ENCODE measurements around the gene POLN.
"Not testable (repeated sequence)": the region's sequence is repeated elsewhere in the genome, so short reads cannot be mapped to it uniquely, and the experiment has no call there.

POLN gene

DNA sequence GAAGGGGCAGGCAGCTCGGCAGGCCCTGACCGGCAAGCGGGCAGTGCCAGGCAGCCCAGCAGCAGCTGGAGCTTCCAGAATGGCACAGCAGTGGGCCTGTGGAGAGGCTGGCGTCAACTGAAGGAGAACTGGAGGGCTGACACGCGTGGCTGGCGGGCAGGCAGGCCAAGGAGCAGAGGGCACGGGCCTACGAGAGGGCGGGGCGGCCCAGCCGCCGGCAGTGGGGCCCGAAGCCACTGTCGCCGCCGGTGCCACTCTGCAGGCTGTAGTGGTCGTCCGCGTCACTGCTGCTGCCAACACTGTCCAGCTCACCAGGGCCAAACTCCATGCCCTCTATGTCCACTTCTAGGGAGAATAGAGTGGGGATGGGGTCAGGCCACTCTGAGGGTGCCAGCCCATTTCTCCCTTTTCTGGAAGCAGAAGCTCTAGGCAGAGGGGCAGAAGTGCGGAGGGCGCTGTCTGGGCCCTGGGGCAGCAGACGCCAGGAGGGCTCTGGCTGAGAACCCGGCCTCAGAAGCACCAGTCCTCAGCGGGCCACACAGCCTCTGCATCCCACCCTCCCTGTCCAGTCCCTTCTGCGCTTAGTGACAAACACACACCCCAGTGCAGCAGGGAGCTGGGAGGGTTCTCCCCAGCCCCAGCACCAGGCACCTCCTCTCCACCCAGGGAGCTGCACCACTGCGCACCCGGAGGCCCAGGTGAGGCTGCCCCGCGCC, 8.6 kb upstream of the POLN start:
- no peak for DNase-seq

DNA sequence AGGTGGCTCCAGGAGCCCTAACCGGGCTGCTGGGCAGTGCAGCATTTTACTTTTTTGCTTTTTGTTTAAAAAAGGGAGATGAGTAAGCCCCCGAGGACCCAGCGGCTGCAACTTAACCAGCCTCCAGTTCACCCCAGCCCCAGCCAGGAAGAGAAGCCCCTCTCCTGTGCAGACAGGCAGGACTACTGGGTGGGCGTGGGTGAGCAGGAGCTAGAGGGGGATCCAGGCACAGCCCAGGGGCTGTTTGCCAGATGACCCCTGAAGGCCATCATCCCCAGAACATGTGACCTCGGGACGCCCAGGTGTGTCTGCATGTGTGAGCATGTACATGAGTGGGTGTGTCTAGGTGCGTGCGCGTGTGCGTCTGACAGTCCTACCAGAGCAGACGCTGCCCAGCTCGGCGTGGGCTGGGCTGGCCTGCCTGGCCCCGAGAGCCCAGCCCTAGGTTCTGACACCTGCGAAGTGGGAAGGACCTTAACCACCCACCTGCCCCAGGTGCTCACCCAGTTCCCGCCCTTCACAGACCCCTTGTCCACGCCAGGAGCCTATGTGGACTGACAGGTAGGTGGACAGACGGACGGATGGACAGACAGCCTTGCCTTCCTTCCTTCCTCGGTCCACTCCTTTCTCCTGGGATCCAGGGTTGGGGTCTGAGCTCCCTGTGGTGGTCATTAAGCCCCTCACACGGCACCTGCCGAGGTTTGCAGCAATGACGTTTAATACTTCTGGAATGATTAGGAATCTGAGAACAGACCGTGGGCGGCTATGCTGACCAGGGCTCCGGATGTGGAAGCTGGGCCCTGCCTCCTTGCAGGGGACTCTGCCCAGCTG, 7.8 kb upstream of the POLN start:
- DNase-seq = no peak

DNA sequence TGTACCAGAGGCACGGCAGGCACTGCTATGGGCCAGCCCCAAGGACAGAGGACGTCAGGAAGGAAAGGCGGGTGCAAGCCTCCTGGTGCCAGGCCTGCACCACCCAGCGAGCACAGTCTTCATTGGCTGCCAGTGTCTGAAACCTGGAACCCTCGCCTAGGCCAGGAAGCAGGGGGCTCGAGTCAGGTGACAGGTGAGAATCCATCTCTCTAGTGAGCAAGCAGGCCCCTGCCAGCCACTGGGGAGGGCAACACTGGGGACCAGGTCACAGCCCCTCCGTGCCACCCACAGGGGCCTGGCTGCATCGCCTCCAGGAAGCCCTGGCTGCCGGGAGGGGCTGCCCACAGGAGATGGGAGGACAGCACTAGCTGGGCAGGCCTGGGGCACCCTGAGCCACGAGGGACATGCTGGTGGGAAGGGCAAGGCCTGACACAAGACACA, 6.9 kb upstream of the POLN start:
- DNase-seq = no peak

DNA sequence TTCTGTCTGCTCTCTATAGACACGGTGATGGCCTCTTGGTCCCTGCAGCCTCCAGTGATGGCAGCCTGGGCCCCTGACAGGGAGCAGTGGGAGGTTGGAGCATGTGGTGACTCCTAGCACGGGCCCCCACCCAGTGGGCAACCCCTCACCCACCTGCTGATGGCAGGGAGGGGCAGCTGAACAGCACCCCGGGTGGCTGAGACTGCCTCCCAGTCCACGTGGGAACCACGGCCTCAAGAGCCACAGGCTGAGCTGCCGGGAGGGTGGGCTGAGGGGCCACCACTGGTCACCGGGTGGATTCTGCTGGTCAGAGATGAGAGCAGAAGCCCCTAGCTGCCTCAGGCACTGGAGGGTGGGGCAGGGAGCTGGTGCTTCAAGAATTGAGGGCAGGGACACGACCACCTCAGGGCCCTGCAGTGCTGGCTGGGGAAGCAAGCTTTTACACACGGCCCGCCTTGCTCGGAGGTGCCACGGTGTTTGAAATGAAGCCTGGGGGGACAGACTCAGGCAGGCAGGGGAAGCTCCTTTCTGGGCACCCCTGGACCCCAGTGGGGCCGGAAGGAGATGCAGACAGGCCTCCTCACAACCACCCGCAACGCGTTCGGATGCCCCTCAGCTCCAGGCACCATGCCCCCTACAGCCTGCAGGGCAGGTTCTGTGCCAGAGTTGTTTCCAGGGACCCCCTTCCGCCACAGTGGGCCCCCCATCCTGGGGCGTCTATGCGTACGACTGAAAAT, 6.3 kb upstream of the POLN start:
- no peak for DNase-seq

DNA sequence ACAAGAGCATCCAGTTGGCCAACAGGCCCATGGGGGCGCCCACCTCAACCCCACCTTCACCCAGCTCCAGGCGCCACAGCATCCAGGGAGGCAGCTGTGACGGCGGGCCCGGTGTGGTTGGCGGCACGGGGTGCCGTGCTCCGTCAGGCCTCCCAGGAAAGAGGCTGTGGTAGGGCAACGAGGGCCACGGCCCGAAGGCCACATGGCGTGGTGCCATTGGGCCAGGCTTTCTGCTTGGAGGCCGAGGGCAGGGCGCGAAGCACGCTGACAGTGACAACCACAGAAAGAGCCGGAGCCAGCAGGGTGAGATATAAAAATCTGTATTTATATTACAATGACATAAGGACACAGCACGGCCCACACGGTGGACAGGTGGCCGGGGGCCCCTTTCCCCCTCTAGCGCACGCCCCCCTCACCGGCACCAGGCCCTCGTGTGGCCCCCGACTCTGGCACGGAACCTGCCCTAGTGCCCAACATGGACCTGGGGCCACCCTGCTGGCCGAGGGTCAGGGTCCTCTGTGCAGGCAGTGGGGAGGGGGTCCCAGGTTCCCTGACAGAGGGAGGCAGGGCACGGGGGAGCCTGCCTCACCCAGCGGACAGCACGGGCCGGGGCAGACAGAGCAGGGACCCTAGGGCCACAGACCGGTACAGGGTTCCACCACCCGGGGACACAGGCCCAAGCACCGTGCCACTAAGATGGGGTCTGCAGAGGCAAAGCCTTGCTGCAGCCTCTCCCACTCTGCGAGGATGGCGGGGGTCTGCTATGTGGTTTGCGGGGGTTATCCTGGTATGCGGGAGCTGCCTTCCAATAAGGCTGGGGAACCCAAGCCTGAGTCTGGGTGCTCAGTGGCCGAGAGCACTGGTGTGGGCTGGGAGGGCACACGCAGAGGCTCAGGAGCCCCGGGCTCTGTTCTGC, 5.5 kb upstream of the POLN start:
- no peak for DNase-seq

DNA sequence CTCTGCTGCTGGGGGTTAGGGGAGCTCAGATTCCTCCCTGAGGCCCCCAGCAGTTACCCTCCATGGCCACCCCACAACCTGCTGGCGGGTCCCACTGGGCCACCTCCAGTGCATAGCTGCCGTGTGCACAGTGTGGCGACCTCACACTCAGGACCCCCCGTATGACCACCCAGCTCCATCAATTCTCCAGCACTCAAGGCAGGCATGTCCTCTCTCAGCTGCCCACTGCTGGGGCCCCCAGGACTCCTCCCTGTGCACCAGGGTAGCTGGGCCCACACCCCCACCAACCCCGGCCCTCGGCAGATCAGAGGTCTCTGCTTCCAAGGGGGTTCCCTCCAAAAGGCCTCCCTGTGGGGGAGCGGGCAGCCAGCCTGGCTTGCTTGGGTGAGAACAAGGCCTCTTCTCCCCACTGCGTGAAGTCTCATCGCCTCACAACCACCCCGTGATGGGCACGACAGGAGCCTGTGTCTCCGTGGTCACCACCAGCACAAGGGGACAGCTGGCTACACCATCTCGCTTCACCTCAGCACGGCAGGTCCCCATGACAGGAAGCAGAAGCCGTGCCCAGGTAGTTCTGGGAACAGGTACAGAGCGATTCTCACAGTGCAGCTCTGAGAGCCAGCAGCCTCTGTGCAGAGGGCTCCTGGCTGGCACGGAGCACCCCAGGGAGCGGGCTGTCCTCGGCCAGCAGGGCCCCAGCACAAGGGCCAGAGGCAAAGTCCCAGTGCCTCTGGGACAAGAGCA, 4.6 kb upstream of the POLN start:
- DNase-seq = no peak

DNA sequence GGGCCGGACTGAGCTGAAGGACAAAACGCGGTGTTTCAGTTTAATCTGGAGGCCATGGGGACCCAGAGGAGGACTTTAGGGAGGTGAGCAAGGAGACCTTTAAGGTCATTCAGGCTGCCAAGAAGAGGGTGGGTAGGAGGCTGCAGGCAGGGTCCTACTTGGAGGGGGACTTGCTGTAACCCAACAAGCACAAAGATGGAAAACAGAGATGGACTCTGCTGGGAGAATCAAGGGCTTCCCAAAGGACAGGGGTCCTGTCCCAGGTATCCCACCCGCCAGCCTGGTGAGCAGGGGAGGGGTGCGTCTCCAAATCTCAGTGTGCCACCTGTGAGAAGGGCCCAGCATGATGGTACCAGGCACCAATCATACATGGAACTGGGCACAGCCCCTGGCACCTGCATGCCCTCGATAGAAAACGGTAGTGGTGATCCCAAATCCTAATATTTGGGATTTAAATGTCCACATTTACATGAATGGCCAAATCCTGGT, 3.9 kb upstream of the POLN start:
- no peak for DNase-seq

DNA sequence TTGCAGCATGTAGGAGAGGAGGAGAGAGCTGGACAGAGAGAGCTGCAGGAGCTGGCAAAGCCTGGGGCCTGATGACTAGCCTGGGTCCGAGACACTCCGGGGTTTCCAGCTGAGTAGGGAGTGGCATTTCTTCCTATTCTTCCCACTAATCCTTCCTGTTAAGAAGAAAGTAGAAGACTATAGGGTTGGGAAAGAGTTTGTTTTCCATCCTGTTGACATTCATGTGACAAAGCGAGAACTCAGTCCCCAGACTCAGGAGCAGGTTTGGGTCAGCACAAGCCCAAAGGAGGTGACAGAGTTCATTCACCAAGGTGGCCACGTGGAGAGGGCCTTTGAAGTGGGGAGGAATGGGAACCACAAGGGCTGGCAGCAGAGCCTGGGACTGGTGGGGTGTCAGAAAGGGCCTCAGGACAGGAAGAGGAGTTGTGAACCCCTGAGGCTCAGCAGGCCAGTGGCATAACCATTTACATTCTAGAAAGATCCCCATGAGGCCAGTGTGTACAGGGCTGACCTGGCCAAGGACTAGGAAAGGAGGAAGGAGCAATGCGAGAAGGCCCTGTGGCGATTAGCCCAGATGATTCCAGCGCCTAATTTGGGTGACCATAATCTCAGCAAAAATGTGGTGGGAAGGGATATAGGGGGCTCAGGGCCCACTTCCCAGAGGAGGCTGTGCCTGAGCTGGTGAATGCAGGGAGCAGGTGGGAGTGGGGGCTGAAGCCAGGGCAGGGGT, 3.3 kb upstream of the POLN start:
- DNase-seq = no peak

DNA sequence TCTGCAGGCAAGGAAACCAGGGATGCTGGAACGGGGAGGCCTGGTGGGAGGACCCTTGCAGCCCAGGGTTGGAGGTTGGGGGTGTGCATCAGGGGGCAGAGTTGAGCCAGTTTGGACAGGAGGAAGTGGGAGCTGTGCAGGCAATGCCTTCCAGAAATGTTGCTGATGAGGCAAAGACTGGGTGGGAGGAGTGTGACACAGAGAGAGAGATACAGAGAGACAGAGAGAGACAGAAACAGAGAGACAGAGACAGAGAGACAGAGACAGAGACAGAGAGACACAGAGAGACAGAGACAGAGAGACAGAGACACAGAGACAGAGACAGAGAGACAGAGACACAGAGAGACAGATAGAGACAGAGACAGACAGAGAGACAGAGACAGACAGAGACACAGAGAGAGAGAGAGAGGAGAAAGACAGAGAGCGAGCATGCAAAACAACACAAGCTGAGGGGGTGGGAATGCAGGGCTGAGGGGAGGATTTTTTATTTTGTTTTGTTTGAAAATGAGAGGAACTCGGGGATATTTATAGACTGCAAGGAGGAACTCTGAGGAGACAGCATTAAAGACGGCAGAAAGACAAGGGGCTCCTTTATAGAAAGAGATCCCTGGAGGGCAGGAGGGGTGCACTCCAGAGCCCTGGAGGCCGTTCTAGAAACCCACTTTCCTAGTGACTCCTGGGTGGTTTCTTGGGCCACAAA, 1.9 kb upstream of the POLN start:
- DNase-seq = no peak

DNA sequence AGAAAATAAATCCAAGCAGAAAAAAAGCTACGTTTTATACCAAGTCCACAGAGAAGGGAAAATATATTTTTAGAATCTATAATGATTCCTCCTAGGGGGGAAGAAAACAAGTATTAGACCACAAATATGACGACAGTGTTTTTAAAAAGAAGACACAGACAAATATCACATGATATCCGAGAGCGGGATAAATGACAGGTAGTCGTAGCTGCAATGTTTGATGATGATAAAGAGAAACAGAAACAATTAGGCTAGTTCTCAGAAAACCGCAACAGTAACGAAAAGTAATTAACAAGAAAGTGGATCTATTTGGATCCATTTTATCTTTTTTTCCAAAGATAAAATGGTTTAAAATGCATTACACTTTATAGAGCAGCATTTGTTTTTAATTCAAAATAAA, 918 bp downstream of the POLN start:
- DNase-seq = no peak

DNA sequence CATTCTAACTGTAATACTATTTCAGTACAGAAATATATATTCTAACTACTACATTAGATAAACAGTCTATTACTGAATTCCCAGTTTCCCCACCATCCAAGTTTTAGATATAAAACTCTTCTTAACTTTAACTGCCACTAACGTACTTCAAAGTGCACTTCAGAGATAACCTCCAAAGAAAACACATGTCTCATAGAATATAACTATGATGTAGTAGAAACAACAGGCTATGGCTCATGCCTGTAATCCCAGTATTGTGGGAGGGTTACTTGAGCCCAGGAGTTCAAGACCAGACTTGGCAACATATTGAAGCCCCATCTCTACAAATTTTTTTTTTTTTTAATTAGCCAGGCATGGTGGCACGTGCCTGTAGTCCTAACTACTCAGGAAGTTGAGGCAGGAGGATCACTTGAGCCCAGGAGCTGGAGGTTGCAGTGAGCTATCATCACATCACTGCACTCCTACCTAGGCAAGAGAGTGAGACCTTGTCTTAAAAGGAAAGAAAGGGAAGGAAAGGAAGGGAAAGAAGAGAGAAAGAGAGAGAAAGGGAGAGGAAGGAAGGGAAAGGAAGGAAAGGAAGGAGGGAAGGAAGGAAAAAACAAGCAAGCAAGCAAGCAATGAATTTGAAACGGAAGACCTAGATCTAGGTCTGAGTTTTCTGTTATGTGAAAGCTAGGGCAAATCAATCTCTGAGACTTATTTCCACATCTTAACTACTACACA, 4.8 kb downstream of the POLN start:
- no peak for DNase-seq

DNA sequence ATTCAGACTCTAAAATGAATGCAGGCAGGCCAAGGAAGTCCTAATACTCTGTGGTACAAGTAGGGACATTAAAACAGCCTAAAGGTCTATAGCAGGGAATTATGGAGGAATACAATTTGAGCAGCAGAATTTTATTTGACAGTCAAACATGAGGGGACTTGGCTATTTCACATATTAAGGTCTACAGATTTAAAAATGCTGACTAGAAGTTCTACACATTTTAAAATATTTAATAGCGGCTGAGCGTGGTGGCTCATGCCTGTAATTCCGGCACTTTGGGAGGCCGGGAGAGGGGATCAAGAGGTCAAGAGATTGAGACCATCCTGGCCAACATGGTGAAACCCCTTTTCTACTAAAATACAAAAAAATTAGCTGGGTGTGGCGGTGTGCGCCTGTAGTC, 10.8 kb downstream of the POLN start:
- DNase-seq = no peak

DNA sequence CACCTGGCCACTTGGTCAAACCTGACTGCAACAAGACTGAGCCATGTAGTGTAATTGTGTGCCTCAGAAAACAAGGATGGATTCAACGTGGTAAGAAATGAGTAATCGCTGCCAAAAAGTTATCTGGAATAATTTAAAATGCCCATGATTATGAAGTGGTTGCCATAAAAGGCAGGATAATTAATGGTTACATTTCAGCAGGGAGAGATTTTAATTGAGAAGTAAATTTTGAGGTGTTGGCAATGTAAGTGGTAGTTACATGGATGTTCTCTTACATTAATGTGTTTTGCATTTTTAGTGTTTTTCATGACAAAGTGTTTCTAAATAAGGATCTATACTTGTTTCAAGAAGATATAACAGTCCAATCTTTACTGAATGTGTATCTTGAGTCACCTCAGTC, 15.7 kb downstream of the POLN start:
- DNase-seq = no peak

DNA sequence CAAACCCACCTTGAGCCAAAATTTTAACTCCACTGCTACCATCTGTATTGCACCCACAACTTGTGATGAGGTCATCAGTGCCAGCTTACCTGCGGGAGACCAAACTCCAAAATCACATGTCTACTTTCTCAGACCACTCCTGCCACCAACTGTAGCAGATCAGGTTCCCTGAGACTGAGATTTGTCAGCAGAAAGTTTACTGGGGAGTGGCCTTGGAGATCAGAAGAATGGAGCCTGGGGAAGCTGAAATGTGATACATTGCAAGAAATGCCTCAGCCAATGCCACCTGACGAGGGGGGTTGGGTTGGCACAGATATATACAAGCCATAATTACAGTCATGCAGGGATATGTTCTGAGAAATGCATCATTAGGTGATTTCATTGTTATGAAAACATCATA, 19.1 kb downstream of the POLN start:
- DNase-seq = no peak

DNA sequence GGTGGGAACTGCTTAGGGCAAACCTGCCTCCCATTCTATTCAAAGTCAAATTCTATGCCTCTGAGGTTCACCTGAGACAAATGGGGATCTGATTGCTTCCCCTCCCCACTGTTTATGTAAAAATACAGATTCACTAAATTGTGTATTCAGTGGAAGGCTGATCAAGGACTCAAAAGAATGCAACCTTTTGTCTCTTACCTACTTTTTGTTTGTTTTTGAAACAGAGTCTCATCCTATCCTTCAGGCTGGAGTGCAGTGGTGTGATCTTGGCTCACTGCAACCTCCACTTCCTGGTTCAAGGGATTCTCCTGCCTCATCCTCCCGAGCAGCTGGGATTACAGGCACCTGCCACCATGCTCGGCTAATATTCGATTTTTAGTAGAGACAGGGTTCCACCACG, 20.5 kb downstream of the POLN start:
- DNase-seq = not testable (repeated sequence)

DNA sequence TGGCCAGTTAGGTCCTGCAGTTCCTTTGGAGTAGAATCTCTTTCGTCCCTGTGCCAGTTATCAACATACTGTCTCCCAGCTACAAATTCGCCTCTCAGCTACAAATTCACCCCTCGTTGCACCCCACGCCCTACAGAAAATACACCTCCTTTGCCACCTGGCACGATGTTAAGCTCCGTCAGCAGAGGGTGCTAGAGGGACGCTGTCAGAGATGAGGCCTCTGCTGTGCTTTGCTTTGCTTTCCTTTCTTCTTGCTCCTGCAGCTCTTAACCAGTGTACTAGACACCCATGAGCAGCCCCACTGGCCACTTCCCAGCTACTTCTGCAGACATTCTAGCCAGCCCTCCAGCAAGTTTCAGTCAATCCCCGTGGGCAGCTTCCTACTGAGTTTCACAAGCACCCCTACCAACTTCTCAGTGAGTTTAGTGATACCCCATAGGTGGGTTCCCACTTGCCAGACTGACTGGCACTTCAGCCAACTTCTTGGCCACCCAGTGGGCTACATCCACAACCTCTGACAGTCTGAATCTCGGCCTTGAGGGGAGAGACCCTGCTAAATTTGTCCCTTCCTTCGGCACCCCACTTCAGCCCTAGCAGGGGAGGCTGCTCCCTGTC, 21.8 kb downstream of the POLN start:
- peak; percentile 3 for DNase-seq

DNA sequence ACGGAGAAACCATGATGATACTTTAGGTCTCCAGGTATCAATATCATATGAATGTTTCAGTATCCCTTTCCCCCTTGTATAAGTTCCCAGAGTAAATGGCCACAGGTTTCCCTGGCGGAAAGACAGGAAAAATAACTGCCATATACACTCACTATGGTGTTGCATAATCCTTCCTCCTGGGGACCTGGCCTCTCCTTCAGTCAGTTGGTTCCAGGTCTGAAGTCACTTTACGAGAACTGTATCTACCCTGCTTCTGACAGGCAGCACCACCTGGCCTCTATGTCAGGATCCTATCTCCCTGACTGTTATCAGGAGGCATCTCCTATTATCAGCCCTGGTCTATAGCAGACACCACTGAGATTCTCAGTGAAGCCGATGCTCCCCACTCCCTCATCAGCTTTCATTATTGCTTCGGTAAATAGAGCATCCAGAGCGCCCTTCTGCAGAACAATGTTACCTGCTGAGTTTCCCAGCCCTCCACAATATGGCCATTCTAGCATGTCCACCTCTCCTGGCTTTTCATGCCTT, 22.6 kb downstream of the POLN start:
- no peak for DNase-seq

DNA sequence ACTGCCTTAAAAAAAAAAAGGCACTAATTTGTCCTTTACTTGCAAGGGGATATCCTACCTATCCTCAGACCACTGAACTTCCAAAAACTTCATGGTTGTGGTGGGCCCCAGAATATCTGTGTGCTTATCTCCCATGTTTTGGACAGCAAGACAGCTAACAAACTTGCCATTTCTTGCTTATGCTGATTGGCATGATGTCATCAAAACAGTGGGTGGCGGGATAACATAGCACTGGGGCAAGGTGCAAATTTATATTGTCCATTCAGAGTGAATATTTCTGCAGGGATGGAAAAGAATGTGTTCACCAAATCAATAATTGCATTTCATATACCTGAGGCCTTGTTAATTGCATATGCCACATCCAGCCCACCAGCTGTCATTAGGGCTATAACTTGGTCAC, 23.5 kb downstream of the POLN start:
- DNase-seq = no peak

DNA sequence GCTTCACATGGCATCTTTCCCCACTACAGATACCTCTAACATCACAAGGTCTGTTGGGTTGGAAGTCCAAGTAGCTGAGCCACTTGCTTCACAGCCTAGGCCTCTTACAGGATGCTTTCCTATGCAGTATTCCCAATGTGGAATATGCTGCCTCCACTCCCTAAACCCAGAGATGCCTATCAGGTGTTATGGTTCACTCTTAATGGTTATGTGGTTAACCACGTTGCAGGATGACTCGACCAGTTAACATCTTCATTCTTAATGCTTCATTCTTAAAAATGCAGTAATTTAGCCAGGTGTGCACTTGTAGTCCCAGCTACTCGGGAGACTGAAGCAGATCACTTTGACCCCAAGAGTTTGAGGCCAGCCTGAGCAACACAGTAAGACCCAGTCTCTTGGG, 24.2 kb downstream of the POLN start:
- no peak for DNase-seq

Measured in NCI-H748 treated with DMSO at 0.1 percent for 48 hours (cell line).